GM13977 (cell line): ENCODE data around the gene NUDT14.
A peak's percentile ranks its signal among the peaks of the same experiment; 100 is the strongest.

Experiments
- DNase-seq: peaks from one replicate; pipeline ENCODE4 v3.0.0; 2012; ENCODE audit warnings: low spot score
- CTCF ChIP-seq: IDR thresholded peaks from 2 replicates; pipeline ENCODE4 v1.5.1; 2012; ENCODE audit warnings: mild to moderate bottlenecking, control low read depth; ENCODE audit not compliant: insufficient read depth; ENCODE audit errors: extremely low read depth, missing control alignments
- in situ Hi-C: fragments of 300-500 bp; cut with MboI; formaldehyde crosslinking; loops from one replicate; pipeline ENCODE4 v1.12.0; 2022; ENCODE audit warnings: low sequenced_read_pairs, low pct_unique_long_range_greater_than_20kb, mixed read lengths, inconsistent platforms; ENCODE audit not compliant: unreplicated experiment

Gene NUDT14

GRCh38 chr14:105204206-105204930 is 23.3 kb upstream of the NUDT14 start:
- in situ Hi-C loops, result no loop called here
- no peak for DNase-seq
- no peak for TF ChIP-seq CTCF

- TF ChIP-seq CTCF, result no peak
- in situ Hi-C loops, result no loop called here
Measured at GRCh38 chr14:105203701-105204100, 22.6 kb upstream of the NUDT14 start.

GRCh38 chr14:105203057-105203531 is 22.0 kb upstream of the NUDT14 start:
- in situ Hi-C loops, result no loop called here
- peak; percentile 92 for TF ChIP-seq CTCF
- DNase-seq, result peak; percentile 90

More at GRCh38 chr14:105203701-105204100, 22.6 kb upstream of the NUDT14 start:
- no peak for DNase-seq

GRCh38 chr14:105201925-105202513 is 20.9 kb upstream of the NUDT14 start:
- in situ Hi-C loops, result no loop called here
- TF ChIP-seq CTCF, result no peak
- DNase-seq, result no peak

- DNase-seq, result no peak
- in situ Hi-C loops, result no loop called here
- peak; percentile 37 for TF ChIP-seq CTCF
Measured at GRCh38 chr14:105201156-105201924, 20.2 kb upstream of the NUDT14 start.

GRCh38 chr14:105200641-105201040 is 19.5 kb upstream of the NUDT14 start:
- in situ Hi-C loops, result no loop called here
- TF ChIP-seq CTCF, result no peak

More at GRCh38 chr14:105200641-105201040, 19.5 kb upstream of the NUDT14 start:
- DNase-seq, result no peak
